PC-9 (cell line): Measurements from ENCODE around the gene CTNND2. TPM values are rescaled to one million over a fixed set of nuclear protein-coding genes. Genes with fewer than 3 reads are reported as not detected.

Source experiments
- BruUV-seq: library from RNA; stranded (reverse); fragments of 400-500 nt; replicated peaks from 2 replicates; lab custom pipeline; 2021; lab: Mats Ljungman, UMichigan
- CTCF ChIA-PET: fragments of 300-600 bp; sonication (Branson Sonifier 250); formaldehyde crosslinking; loops from one replicate; lab custom pipeline; 2022; ENCODE audit warnings: antibody characterized with exemption; lab: Charles Lee
- POLR2A ChIA-PET: fragments of 300-600 bp; sonication (Branson Sonifier 250); formaldehyde crosslinking; loops from one replicate; lab custom pipeline; 2022; ENCODE audit warnings: antibody characterized with exemption; ENCODE audit not compliant: unreplicated experiment; lab: Charles Lee
- DNase-seq, 2 experiments: peaks; one replicate each; pipeline versions ENCODE4 v3.0.0 to v3.0.0-alpha.2; 2015 to 2022; ENCODE audit warnings: mixed read lengths in 1 of 2
- H2AFZ ChIP-seq: fragments of 200-600 bp; sonication (generic); 2 replicates; pipeline ENCODE4 v1.8.1; 2017; ENCODE audit warnings: antibody characterized with exemption
- H3F3A ChIP-seq: fragments of 200-600 bp; sonication (generic); 2 replicates; pipeline ENCODE4 v1.8.1; 2017; ENCODE audit warnings: antibody characterized with exemption, mild to moderate bottlenecking, low read depth; ENCODE audit not compliant: insufficient read depth
- H3K27ac ChIP-seq: fragments of 200-600 bp; sonication (generic); 2 replicates; pipeline ENCODE4 v1.6.1; 2016; ENCODE audit warnings: mixed run types
- H3K27me3 ChIP-seq: fragments of 200-600 bp; sonication (generic); 2 replicates; pipeline ENCODE4 v1.6.1; 2016; ENCODE audit warnings: low read depth, mixed run types; ENCODE audit not compliant: insufficient read depth
- H3K36me3 ChIP-seq: fragments of 200-600 bp; sonication (generic); 2 replicates; pipeline ENCODE4 v1.6.1; 2016; ENCODE audit warnings: low read depth, mixed run types
- H3K4me1 ChIP-seq: fragments of 200-600 bp; sonication (generic); replicated peaks from 2 replicates; pipeline ENCODE4 v1.6.1; 2016; ENCODE audit warnings: mixed run types; ENCODE audit not compliant: insufficient read depth
- H3K4me2 ChIP-seq: fragments of 200-600 bp; sonication (generic); 2 replicates; pipeline ENCODE4 v1.6.1; 2017; ENCODE audit warnings: mixed run types
- H3K4me3 ChIP-seq: fragments of 200-600 bp; sonication (generic); 2 replicates; pipeline ENCODE4 v1.6.1; 2016; ENCODE audit warnings: mixed run types
- H3K79me2 ChIP-seq: fragments of 200-600 bp; sonication (generic); 2 replicates; pipeline ENCODE4 v1.6.1; 2017; ENCODE audit warnings: low read depth, mixed run types
- H3K9me2 ChIP-seq: fragments of 200-600 bp; sonication (generic); 2 replicates; pipeline ENCODE4 v1.8.1; 2017; ENCODE audit warnings: mild to moderate bottlenecking; ENCODE audit not compliant: insufficient read depth
- H3K9me3 ChIP-seq: fragments of 200-600 bp; sonication (generic); 2 replicates; pipeline ENCODE4 v1.8.1; 2016; ENCODE audit warnings: low read depth; ENCODE audit not compliant: insufficient read depth
- H4K20me1 ChIP-seq: fragments of 200-600 bp; sonication (generic); 2 replicates; pipeline ENCODE4 v1.8.1; 2017; ENCODE audit not compliant: insufficient read depth
- EZH2 ChIP-seq: fragments of 200-600 bp; sonication (generic); IDR thresholded peaks from 2 replicates; pipeline ENCODE4 v1.8.0; 2017; ENCODE audit warnings: antibody characterized with exemption, low read depth
- intact Hi-C: fragments of 100-400 bp; cut with micrococcal nuclease; formaldehyde crosslinking; loops from one replicate; pipeline ENCODE4 v1.10.0; 2022; ENCODE audit not compliant: unreplicated experiment
- total RNA-seq: library from RNA; stranded (reverse); gene quantifications from 2 replicates; pipeline ENCODE4 v1.2.3, GENCODE V29; 2021
- TF ChIP-seq, protein P1 (sequence below): fragments of 200-600 bp; sonication (generic); conservative IDR thresholded peaks from 2 replicates; pipeline ENCODE4 v1.6.1; 2017; ENCODE audit warnings: mixed run types, antibody characterized with exemption, mild to moderate bottlenecking, moderate library complexity

CTNND2 gene
- total RNA-seq, 1 experiment from 2014 or later = not detected

- ChIA-PET POLR2A (no interaction called here), CTCF (no interaction called here)
- H3K9me2 ChIP-seq = no peaks in the 10 kb centered on the region
- no peak for TF ChIP-seq EZH2
- TF ChIP-seq, protein P1, sequence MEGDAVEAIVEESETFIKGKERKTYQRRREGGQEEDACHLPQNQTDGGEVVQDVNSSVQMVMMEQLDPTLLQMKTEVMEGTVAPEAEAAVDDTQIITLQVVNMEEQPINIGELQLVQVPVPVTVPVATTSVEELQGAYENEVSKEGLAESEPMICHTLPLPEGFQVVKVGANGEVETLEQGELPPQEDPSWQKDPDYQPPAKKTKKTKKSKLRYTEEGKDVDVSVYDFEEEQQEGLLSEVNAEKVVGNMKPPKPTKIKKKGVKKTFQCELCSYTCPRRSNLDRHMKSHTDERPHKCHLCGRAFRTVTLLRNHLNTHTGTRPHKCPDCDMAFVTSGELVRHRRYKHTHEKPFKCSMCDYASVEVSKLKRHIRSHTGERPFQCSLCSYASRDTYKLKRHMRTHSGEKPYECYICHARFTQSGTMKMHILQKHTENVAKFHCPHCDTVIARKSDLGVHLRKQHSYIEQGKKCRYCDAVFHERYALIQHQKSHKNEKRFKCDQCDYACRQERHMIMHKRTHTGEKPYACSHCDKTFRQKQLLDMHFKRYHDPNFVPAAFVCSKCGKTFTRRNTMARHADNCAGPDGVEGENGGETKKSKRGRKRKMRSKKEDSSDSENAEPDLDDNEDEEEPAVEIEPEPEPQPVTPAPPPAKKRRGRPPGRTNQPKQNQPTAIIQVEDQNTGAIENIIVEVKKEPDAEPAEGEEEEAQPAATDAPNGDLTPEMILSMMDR = no peak
- no peaks in the 10 kb centered on the region for H3K9me3 ChIP-seq
- no peaks in the 10 kb centered on the region for H4K20me1 ChIP-seq
- H3K79me2 ChIP-seq = no peaks in the 10 kb centered on the region
- H3K4me3 ChIP-seq = no peak overlapping the region
- BruUV-seq = no TSS peak
- intact Hi-C loops = no loop called here
- H3K4me1 ChIP-seq = no peaks in the 10 kb centered on the region
- H2AFZ ChIP-seq = no peak overlapping the region
- H3K27ac ChIP-seq = no peak overlapping the region
- no peaks in the 10 kb centered on the region for H3F3A ChIP-seq
- no peaks in the 10 kb centered on the region for H3K36me3 ChIP-seq
- DNase-seq = no peak
- H3K27me3 ChIP-seq = no peaks in the 10 kb centered on the region
- no peak overlapping the region for H3K4me2 ChIP-seq
Measured at GRCh38 chr5:10949856-10950630, 954.2 kb downstream of the CTNND2 start.

DNA sequence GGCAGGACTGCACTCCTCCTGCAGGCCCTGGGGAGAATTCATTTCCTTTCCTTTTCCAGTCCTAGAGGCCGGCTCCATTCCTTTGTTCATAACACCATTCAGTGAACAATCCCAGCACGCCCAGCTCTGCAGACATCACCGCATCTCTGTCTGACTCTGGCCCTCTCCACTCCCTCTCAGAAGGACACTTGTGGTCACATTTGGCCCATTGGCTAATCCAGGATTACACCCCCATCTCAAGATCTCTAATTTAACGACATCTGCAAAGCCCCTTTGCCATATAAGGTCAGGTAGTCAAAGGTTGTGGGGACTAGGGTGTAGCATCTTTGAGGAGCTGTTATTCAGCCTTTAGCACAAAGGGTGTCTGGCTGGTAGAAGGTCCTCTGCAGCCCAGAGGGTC, 958.2 kb downstream of the CTNND2 start:
- intact Hi-C loops = no loop called here
- H3K27ac ChIP-seq = no peak overlapping the region
- no peaks in the 10 kb centered on the region for H3K4me1 ChIP-seq
- CTCF ChIA-PET = no interaction called here
- POLR2A ChIA-PET = no interaction called here
- H3F3A ChIP-seq = no peaks in the 10 kb centered on the region
- TF ChIP-seq EZH2 = no peak
- TF ChIP-seq, protein P1 = no peak
- no peaks in the 10 kb centered on the region for H3K9me2 ChIP-seq
- H3K4me2 ChIP-seq = no peak overlapping the region
- H3K9me3 ChIP-seq = no peaks in the 10 kb centered on the region
- no peaks in the 10 kb centered on the region for H3K27me3 ChIP-seq
- BruUV-seq = no TSS peak
- H3K4me3 ChIP-seq = no peak overlapping the region
- DNase-seq = no peak
- H4K20me1 ChIP-seq = no peaks in the 10 kb centered on the region
- H3K36me3 ChIP-seq = no peaks in the 10 kb centered on the region
- no peak overlapping the region for H2AFZ ChIP-seq
- no peaks in the 10 kb centered on the region for H3K79me2 ChIP-seq

DNA sequence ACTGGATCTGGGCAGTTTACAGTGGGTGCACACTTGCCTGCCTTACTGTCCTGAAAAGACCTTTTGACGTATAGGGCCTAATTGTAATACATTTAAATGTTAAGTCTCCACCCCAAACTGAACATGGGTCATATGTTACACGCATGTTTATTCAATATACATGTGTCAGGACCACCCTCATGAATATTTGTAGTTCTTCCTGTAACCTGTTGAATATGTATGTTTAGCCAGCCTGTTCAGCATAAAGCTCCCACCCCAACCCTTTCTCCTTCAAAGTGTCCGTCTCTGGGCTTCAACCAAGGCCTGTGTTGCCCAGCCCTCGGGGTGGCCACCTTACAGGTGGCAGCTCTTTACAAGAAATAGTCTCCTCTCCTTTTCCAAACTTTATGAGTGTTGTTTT, 962.3 kb downstream of the CTNND2 start:
- H4K20me1 ChIP-seq = no peaks in the 10 kb centered on the region
- H3K79me2 ChIP-seq = no peaks in the 10 kb centered on the region
- DNase-seq = no peak
- H3F3A ChIP-seq = no peaks in the 10 kb centered on the region
- no peaks in the 10 kb centered on the region for H3K36me3 ChIP-seq
- POLR2A ChIA-PET = interaction anchor here (0.6 kb wide), 1 partner anchor 37 kb away, joined by 4 read pairs; no protein-coding TSS in a partner anchor
- no peaks in the 10 kb centered on the region for H3K4me1 ChIP-seq
- no peak overlapping the region for H3K4me2 ChIP-seq
- H3K27ac ChIP-seq = no peak overlapping the region
- H3K27me3 ChIP-seq = no peaks in the 10 kb centered on the region
- BruUV-seq = no TSS peak
- CTCF ChIA-PET = no interaction called here
- no peak overlapping the region for H3K4me3 ChIP-seq
- intact Hi-C loops = no loop called here
- no peaks in the 10 kb centered on the region for H3K9me3 ChIP-seq
- TF ChIP-seq, protein P1 = no peak
- no peak for TF ChIP-seq EZH2
- H3K9me2 ChIP-seq = no peaks in the 10 kb centered on the region
- H2AFZ ChIP-seq = no peak overlapping the region
